T-helper 9 cell (primary cell): Measurements from ENCODE around the gene CFAP77.

Experiments used
- DNase-seq: peaks from one replicate; pipeline ENCODE4 v3.0.0-alpha.2; 2020

Gene CFAP77

GRCh38 chr9:132520612-132521011, 110.6 kb downstream of the CFAP77 start:
- no peak for DNase-seq

- DNase-seq, result no peak
These were observed 115.5 kb downstream of the CFAP77 start for GRCh38 chr9:132525308-132526023.

GRCh38 chr9:132531195-132531594, 121.2 kb downstream of the CFAP77 start:
- DNase-seq, result no peak

- DNase-seq, result no peak
These were observed 121.9 kb downstream of the CFAP77 start for GRCh38 chr9:132531710-132532570.

GRCh38 chr9:132534832-132535231, 124.8 kb downstream of the CFAP77 start:
- DNase-seq, result no peak

- no peak for DNase-seq
These were observed 126.1 kb downstream of the CFAP77 start for GRCh38 chr9:132536124-132536523.

GRCh38 chr9:132537352-132537751, 127.3 kb downstream of the CFAP77 start:
- DNase-seq, result no peak

GRCh38 chr9:132538071-132538470, 128.1 kb downstream of the CFAP77 start:
- no peak for DNase-seq

GRCh38 chr9:132539096-132539495, 129.1 kb downstream of the CFAP77 start:
- no peak for DNase-seq

- no peak for DNase-seq
These were observed 131.0 kb downstream of the CFAP77 start for GRCh38 chr9:132541051-132541450.

- no peak for DNase-seq
These were observed 132.1 kb downstream of the CFAP77 start for GRCh38 chr9:132541870-132542830.

- DNase-seq, result no peak
These were observed 133.2 kb downstream of the CFAP77 start for GRCh38 chr9:132543251-132543650.

GRCh38 chr9:132543960-132544359, 133.9 kb downstream of the CFAP77 start:
- no peak for DNase-seq

GRCh38 chr9:132545578-132545977, 135.6 kb downstream of the CFAP77 start:
- no peak for DNase-seq

- DNase-seq, result no peak
These were observed 136.4 kb downstream of the CFAP77 start for GRCh38 chr9:132546148-132547051.

- no peak for DNase-seq
These were observed 137.0 kb downstream of the CFAP77 start for GRCh38 chr9:132547052-132547431.

GRCh38 chr9:132547436-132547835, 137.4 kb downstream of the CFAP77 start:
- DNase-seq, result no peak

- DNase-seq, result no peak
These were observed 138.1 kb downstream of the CFAP77 start for GRCh38 chr9:132547976-132548730.

- no peak for DNase-seq
These were observed 139.0 kb downstream of the CFAP77 start for GRCh38 chr9:132548751-132549640.

GRCh38 chr9:132551556-132551955, 141.5 kb downstream of the CFAP77 start:
- DNase-seq, result no peak
